T-helper 2 cell (primary cell): ENCODE measurements around the gene FGD5.

ENCODE experiments used
- DNase-seq, 5 experiments: peaks; one replicate each; pipeline versions ENCODE4 v3.0.0 to v3.0.0-alpha.2; 2012 to 2022

Gene FGD5

GRCh38 chr3:14832975-14833722, 14.4 kb downstream of the FGD5 start:
- DNase-seq: no peak

- no peak for DNase-seq
Observed at GRCh38 chr3:14834121-14834520, 15.4 kb downstream of the FGD5 start.

- no peak for DNase-seq
Observed at GRCh38 chr3:14834807-14835466, 16.2 kb downstream of the FGD5 start.

GRCh38 chr3:14836049-14836468, 17.3 kb downstream of the FGD5 start:
- DNase-seq: no peak

- DNase-seq: no peak
Observed at GRCh38 chr3:14837186-14837877, 18.6 kb downstream of the FGD5 start.

- no peak for DNase-seq
Observed at GRCh38 chr3:14837878-14838258, 19.1 kb downstream of the FGD5 start.

GRCh38 chr3:14839236-14839635, 20.5 kb downstream of the FGD5 start:
- no peak for DNase-seq

- no peak for DNase-seq
Observed at GRCh38 chr3:14841836-14842235, 23.1 kb downstream of the FGD5 start.

- no peak for DNase-seq
Observed at GRCh38 chr3:14842277-14842676, 23.5 kb downstream of the FGD5 start.

- no peak for DNase-seq
Observed at GRCh38 chr3:14843321-14843720, 24.6 kb downstream of the FGD5 start.

GRCh38 chr3:14844386-14845170, 25.8 kb downstream of the FGD5 start:
- DNase-seq: no peak

- DNase-seq: peak in 1 of 5 experiments; percentile 38
Observed at GRCh38 chr3:14845180-14845579, 26.4 kb downstream of the FGD5 start.

- DNase-seq: no peak
Observed at GRCh38 chr3:14845826-14846225, 27.1 kb downstream of the FGD5 start.

GRCh38 chr3:14846226-14846880, 27.6 kb downstream of the FGD5 start:
- DNase-seq: no peak

GRCh38 chr3:14847613-14848541, 29.1 kb downstream of the FGD5 start:
- DNase-seq: peak in 1 of 5 experiments; percentile 9

GRCh38 chr3:14848906-14849305, 30.1 kb downstream of the FGD5 start:
- DNase-seq: no peak

GRCh38 chr3:14849638-14850230, 31.0 kb downstream of the FGD5 start:
- no peak for DNase-seq

- no peak for DNase-seq
Observed at GRCh38 chr3:14852058-14852594, 33.4 kb downstream of the FGD5 start.

- DNase-seq: no peak
Observed at GRCh38 chr3:14852717-14853116, 34.0 kb downstream of the FGD5 start.

- no peak for DNase-seq
Observed at GRCh38 chr3:14853271-14853951, 34.6 kb downstream of the FGD5 start.
